Raji (cell line): ENCODE measurements around the gene AHNAK2.

Experiments
- POLR2A ChIP-seq: IDR thresholded peaks from 2 replicates; pipeline ENCODE4 v1.6.1; 2011; ENCODE audit warnings: low read depth, low read length, control low read depth; ENCODE audit not compliant: insufficient read depth

The AHNAK2 gene

GRCh38 chr14:104938436-104938835 lies 39.7 kb downstream of the AHNAK2 start:
- no peak for TF ChIP-seq POLR2A

- TF ChIP-seq POLR2A, result no peak
These were observed 40.3 kb downstream of the AHNAK2 start for GRCh38 chr14:104937694-104938365.

- peak; percentile 19; the same call in 1 of the 2 replicates for TF ChIP-seq POLR2A
These were observed 41.0 kb downstream of the AHNAK2 start for GRCh38 chr14:104937161-104937560.

GRCh38 chr14:104936361-104937155 lies 41.6 kb downstream of the AHNAK2 start:
- TF ChIP-seq POLR2A, result no peak

- no peak for TF ChIP-seq POLR2A
These were observed 42.2 kb downstream of the AHNAK2 start for GRCh38 chr14:104935955-104936354.

GRCh38 chr14:104935026-104935650 lies 43.0 kb downstream of the AHNAK2 start:
- no peak for TF ChIP-seq POLR2A

GRCh38 chr14:104933746-104934733 lies 44.1 kb downstream of the AHNAK2 start:
- TF ChIP-seq POLR2A, result no peak

GRCh38 chr14:104932676-104933631 lies 45.2 kb downstream of the AHNAK2 start:
- no peak for TF ChIP-seq POLR2A

GRCh38 chr14:104931771-104932675 lies 46.2 kb downstream of the AHNAK2 start:
- TF ChIP-seq POLR2A, result no peak

GRCh38 chr14:104931304-104931770 lies 46.8 kb downstream of the AHNAK2 start:
- TF ChIP-seq POLR2A, result no peak

- no peak for TF ChIP-seq POLR2A
These were observed 47.5 kb downstream of the AHNAK2 start for GRCh38 chr14:104930526-104931303.

GRCh38 chr14:104929268-104930230 lies 48.6 kb downstream of the AHNAK2 start:
- TF ChIP-seq POLR2A, result no peak
